ENCODE results near the gene KCTD17.

DNA sequence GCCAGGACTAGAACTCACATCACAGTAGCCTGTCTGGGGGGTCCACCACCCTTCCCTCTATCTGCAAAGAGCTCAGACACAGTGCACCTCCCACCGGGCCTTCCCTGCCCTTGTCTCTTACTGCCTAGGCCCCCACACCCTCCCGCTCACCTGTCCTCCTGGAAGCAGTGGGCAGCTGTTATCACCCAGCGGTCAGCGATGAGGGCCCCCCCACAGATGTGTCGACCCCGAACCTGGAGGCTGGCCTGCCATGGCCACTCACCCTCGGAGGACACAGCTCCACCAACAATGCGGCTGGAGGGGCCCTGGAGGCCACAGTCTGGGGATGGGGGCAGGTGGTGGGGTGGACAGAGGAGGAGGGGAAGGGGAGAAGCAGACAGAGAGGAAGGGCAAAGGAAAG is 18.8 kb downstream of the KCTD17 start:
- TF ChIP-seq, protein P1, sequence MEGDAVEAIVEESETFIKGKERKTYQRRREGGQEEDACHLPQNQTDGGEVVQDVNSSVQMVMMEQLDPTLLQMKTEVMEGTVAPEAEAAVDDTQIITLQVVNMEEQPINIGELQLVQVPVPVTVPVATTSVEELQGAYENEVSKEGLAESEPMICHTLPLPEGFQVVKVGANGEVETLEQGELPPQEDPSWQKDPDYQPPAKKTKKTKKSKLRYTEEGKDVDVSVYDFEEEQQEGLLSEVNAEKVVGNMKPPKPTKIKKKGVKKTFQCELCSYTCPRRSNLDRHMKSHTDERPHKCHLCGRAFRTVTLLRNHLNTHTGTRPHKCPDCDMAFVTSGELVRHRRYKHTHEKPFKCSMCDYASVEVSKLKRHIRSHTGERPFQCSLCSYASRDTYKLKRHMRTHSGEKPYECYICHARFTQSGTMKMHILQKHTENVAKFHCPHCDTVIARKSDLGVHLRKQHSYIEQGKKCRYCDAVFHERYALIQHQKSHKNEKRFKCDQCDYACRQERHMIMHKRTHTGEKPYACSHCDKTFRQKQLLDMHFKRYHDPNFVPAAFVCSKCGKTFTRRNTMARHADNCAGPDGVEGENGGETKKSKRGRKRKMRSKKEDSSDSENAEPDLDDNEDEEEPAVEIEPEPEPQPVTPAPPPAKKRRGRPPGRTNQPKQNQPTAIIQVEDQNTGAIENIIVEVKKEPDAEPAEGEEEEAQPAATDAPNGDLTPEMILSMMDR (IDR thresholded peaks at IDR 0.05 in 8 of 11, conservative IDR thresholded peaks at IDR 0.05 in 3 of 11), result no peak
- TF ChIP-seq POLR2AphosphoS5 (IDR thresholded peaks at IDR 0.05), result no peak
- no peak for TF ChIP-seq POLR2A (IDR thresholded peaks at IDR 0.05)
